Measurements from ENCODE around the gene NDUFS2. TPM values are rescaled to one million over a fixed set of nuclear protein-coding genes. Genes with fewer than 3 reads are reported as not detected.

NDUFS2 gene
- total and polyA plus RNA-seq, 10 of the 15 experiments (the other 5 are each of a cell fraction or from before 2014, with no cell fraction given) = 66.5 to 215 (median 148) TPM

GRCh38 chr1:161195171-161195570 lies 7.0 kb upstream of the NDUFS2 start (continued):
- TF ChIP-seq HCFC1 (IDR thresholded peaks at IDR 0.05; ENCODE audit: low read length) (no peak), RAD51 (IDR thresholded peaks at IDR 0.05) (no peak), ZBTB40 (IDR thresholded peaks at IDR 0.05; ENCODE audit: borderline replicate concordance) (no peak; the same call in 1 of the 2 replicates), SUZ12 (IDR thresholded peaks at IDR 0.05; ENCODE audit: unreplicated experiment) (no peak), ZBTB33 (IDR thresholded peaks at IDR 0.05) (no peak), IRF4 (IDR thresholded peaks at IDR 0.05; ENCODE audit: low read depth, low read length) (peak; percentile 44; the same call in 1 of the 2 replicates), NR2C1 (IDR thresholded peaks at IDR 0.05) (no peak), PAX8 (IDR thresholded peaks at IDR 0.05) (no peak), E2F4 (IDR thresholded peaks at IDR 0.05; ENCODE audit: low read depth, low read length) (no peak), ZNF384 (IDR thresholded peaks at IDR 0.05; ENCODE audit: borderline replicate concordance, low read depth, low read length) (no peak), EED (IDR thresholded peaks at IDR 0.05; ENCODE audit: low read depth) (peak; percentile 41; the same call in 1 of the 2 replicates), JUND (IDR thresholded peaks at IDR 0.05; ENCODE audit: low read depth, low read length) (no peak), LARP7 (IDR thresholded peaks at IDR 0.05) (no peak), PAX5 (IDR thresholded peaks at IDR 0.05; ENCODE audit: borderline replicate concordance, low read depth, low read length) (no peak), BCLAF1 (IDR thresholded peaks at IDR 0.05) (no peak), POLR2AphosphoS5 (IDR thresholded peaks at IDR 0.05; ENCODE audit: low read length) (no peak), EP300 (IDR thresholded peaks at IDR 0.05; ENCODE audit: borderline replicate concordance in 1 of 2, control insufficient read depth in 1 of 2, low read depth in 2 of 2, low read length in 2 of 2) (0 out of 4 replicates have a peak, but pooled peaks of 1 of the 2 experiments have one; percentile 36), SIN3A (IDR thresholded peaks at IDR 0.05; ENCODE audit: low read depth, low read length) (no peak), JUNB (IDR thresholded peaks at IDR 0.05) (no peak), MYB (IDR thresholded peaks at IDR 0.05; ENCODE audit: borderline replicate concordance, low read depth, low read length) (no peak), CHD4 (IDR thresholded peaks at IDR 0.05) (no peak), CREB1 (IDR thresholded peaks at IDR 0.05; ENCODE audit: low read depth) (no peak)
